Upper lobe of left lung (tissue), 4 donors: ENCODE results near the gene RRAD.

Source experiments
- CTCF ChIP-seq, 6 experiments: fragments of 450-650 bp in 4 of 6; fragments of 200-600 bp in 2 of 6; sonication (generic) in 2 of 6; IDR thresholded peaks; one replicate each; pipeline ENCODE4 v1.5.1; 2016 to 2019; ENCODE audit warnings: antibody characterized with exemption in 6 of 6
- POLR2A ChIP-seq, 4 donors: fragments of 450-650 bp; IDR thresholded peaks; one replicate each; pipeline ENCODE4 v1.5.1; 2016 to 2017; ENCODE audit warnings: antibody characterized with exemption in 4 of 4, mild to moderate bottlenecking in 2 of 4
- POLR2AphosphoS5 ChIP-seq, 2 donors: sonication (generic); formaldehyde crosslinking; IDR thresholded peaks; one replicate each; pipeline ENCODE4 v1.5.1; 2017; ENCODE audit warnings: antibody characterized with exemption in 2 of 2

GRCh38 chr16:66911112-66911511 lies 14.2 kb downstream of the RRAD start:
- TF ChIP-seq POLR2A (IDR thresholded peaks at IDR 0.05) (no peak), CTCF (IDR thresholded peaks at IDR 0.05) (no peak), POLR2AphosphoS5 (IDR thresholded peaks at IDR 0.05) (no peak)
